ENCODE data around the gene EPS8L2. TPM values are rescaled to one million over a fixed set of nuclear protein-coding genes. Genes with fewer than 3 reads are reported as not detected.
"Not testable (repeated sequence)": the region's sequence is repeated elsewhere in the genome, so short reads cannot be mapped to it uniquely, and the experiment has no call there.

EPS8L2 gene
- total RNA-seq, 1 donor from 2014 or later = 26.5 TPM

DNA sequence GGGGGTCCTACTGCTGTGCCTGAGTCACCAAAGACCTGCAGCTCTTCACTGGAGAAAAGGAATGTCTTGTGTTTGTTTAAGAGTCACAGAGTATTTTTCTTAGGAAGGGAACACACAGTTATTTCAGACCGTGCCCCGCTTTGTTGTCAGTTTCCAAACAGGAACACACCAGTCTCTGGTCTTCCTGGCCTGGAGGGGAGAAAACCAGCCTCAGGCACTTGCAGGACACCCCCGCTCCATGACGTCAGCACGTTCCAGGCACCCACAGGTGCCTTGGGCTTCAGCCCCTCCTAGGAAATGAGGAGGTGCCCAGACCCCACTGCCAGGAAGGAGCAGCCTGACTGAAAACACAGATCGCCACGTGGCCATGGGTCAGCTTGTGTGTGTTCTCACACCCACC, 16.4 kb upstream of the EPS8L2 start:
- no peak for DNase-seq (ENCODE audit: low read depth)

- DNase-seq (ENCODE audit: low read depth) = not testable (repeated sequence)
These were observed 15.8 kb upstream of the EPS8L2 start for GRCh38 chr11:690244-690643.

GRCh38 chr11:690738-691633, 15.0 kb upstream of the EPS8L2 start:
- DNase-seq (ENCODE audit: low read depth) = no peak

- no peak for DNase-seq (ENCODE audit: low read depth)
These were observed 14.1 kb upstream of the EPS8L2 start for GRCh38 chr11:691710-692590.

DNA sequence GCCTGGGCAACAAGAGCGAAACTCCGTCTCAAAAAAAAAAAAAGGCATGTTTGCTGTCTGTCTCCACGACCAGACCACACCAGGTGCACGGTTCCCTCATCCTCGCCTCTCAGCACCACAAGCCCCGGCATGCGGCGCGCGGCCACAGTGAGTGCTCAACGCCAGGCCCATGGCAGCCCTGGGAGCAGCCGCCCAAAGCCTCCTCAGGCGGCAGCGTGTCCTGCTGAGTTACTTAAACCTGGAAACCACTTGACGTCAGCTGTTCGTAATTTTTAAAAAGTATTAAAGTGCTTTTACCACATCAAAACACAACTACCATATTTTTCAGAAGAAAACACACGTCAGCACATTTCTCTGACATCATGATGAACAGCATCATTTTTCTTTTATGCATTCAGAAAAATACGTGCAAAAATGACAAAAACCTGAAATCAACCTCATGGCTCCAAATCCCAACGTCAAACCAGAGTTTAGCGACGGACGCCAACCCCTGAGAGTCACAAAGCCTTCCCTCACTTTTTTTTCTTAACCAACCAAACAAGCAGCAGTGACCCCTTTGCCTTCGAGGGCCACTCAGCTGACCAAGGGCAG, 13.1 kb upstream of the EPS8L2 start:
- no peak for DNase-seq (ENCODE audit: low read depth)

- DNase-seq (ENCODE audit: low read depth) = no peak
These were observed 12.6 kb upstream of the EPS8L2 start for GRCh38 chr11:693415-693831.

GRCh38 chr11:693887-694562, 12.0 kb upstream of the EPS8L2 start:
- no peak for DNase-seq (ENCODE audit: low read depth)

DNA sequence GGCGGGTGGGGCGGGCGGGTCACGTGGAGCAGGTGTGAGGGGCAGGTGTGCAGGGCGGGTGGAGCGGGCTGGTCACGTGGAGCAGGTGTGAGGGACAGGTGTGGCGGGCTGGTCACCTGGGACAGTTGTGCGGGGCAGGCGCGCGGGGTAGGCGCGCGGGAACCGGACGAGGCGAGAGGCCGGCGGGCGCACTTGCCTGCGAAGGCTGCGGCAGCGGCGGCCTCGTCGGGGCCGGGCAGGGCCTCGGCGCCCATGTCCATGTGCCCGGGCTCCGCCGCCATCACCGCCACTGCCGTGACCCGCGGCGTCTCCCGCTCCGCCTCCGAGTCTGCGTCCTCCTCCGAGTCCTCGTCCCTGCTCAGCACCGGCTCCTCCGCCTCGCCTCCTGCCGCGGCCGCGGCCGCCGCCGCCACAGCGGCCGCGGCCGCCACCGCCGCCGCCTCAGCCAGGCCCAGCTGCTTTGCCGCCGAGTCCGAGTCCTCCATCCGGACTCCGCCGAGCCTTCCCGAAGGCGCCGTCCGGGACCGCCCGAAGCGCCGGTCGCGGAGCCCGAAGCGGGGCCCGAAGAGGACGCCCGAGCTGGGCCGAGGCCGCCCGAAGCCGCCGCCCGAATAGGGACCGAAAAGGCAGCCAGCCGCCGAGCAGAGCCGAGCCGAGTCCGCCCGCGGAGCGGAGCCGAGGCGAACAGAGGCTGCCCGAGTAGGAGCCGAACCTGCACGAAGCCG, 11.3 kb upstream of the EPS8L2 start, which contains the start of gene DEAF1:
TSS of gene DEAF1 (minus strand) at position 660 of the 725 bp plus-strand sequence. CDS start at position 485, 175 bp downstream.
- peak; percentile 96 for DNase-seq (ENCODE audit: low read depth)

- DNase-seq (ENCODE audit: low read depth) = no peak
These were observed 10.8 kb upstream of the EPS8L2 start for GRCh38 chr11:695288-695537.

- DNase-seq (ENCODE audit: low read depth) = peak; percentile 99
These were observed 10.3 kb upstream of the EPS8L2 start, which contains the start of gene TMEM80 for GRCh38 chr11:695538-696248. Gene TMEM80, plus strand, starts transcription at chr11:695816. Its CDS starts 12 bp downstream, at chr11:695828.

- DNase-seq (ENCODE audit: low read depth) = peak; percentile 69
These were observed 9.0 kb upstream of the EPS8L2 start for GRCh38 chr11:696955-697491.

DNA sequence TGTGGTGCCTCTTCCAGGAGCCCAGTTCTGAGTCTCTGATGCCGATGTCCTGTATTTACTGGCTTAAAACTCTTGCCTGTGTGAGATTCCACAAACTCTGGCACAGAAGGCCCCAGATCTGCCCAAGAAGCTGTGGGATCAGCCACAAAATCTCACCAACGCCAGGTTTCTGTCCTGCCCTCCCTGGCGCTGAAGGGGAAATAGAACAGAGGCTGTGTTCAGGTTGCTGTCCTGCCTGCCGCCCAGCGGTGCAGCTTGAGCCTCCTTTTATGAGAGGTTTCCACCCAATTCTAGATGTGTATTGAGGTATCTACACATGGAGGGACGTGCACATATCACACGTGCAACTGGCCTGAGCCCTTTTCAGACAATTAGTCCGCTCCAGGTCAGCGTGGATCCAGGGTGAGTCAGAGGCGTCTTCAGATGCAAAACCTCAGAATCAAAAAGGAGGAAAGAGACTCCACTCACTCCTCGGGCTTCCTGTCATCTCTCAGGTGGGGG, 8.2 kb upstream of the EPS8L2 start:
- no peak for DNase-seq (ENCODE audit: low read depth)

GRCh38 chr11:698493-699115, 7.4 kb upstream of the EPS8L2 start:
- no peak for DNase-seq (ENCODE audit: low read depth)

DNA sequence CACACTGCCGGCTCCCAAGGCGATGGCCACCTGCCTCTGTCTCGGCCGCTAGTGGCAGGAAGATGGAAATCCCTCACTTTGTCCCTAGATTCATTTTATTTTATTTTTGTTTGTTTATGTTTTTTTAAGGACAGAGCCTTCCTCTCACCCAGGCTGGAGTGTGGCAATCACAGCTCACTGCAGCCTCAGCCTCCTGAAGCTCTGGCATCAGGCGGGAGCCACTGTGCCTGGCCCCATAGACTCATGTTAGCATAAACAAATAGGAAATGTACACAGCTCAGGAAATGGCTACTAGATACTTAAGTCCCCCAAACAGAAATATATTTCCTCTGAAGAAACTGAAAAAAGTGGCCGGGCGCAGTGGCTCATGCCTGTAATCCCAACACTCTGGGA, 6.9 kb upstream of the EPS8L2 start:
- DNase-seq (ENCODE audit: low read depth) = no peak

GRCh38 chr11:699753-700152, 6.3 kb upstream of the EPS8L2 start:
- no peak for DNase-seq (ENCODE audit: low read depth)

GRCh38 chr11:701741-702461, 4.1 kb upstream of the EPS8L2 start:
- DNase-seq (ENCODE audit: low read depth) = no peak

- peak; percentile 81 for DNase-seq (ENCODE audit: low read depth)
These were observed 3.3 kb upstream of the EPS8L2 start for GRCh38 chr11:702462-703461.

All from myocyte (in vitro differentiated cells).